OCI-LY7 (cell line): Measurements from ENCODE around the gene ZSCAN10. TPM values are rescaled to one million over a fixed set of nuclear protein-coding genes. Genes with fewer than 3 reads are reported as not detected.

Experiments used
- BruUV-seq: library from RNA; stranded (reverse); fragments of 400-500 nt; replicated peaks from 2 replicates; lab custom pipeline; 2021; lab: Mats Ljungman, UMichigan
- CTCF ChIA-PET: fragments of 300-600 bp; sonication (Branson Sonifier 250); formaldehyde crosslinking; loops from one replicate; lab custom pipeline; 2022; ENCODE audit warnings: antibody characterized with exemption; ENCODE audit not compliant: unreplicated experiment; lab: Charles Lee
- POLR2A ChIA-PET: fragments of 300-600 bp; sonication (Branson Sonifier 250); formaldehyde crosslinking; loops from one replicate; lab custom pipeline; 2022; ENCODE audit warnings: antibody characterized with exemption; lab: Charles Lee
- DNase-seq: peaks from one replicate; pipeline ENCODE4 v3.0.0-alpha.2; 2015; ENCODE audit warnings: low spot score
- H2AFZ ChIP-seq: fragments of 200-600 bp; sonication (generic), shearing (Covaris generic); 2 replicates; pipeline ENCODE4 v1.6.1; 2014; ENCODE audit warnings: mild to moderate bottlenecking, antibody characterized with exemption, low read length, moderate library complexity
- H3K27ac ChIP-seq: fragments of 200-600 bp; sonication (generic); 2 replicates; pipeline ENCODE4 v1.5.1; 2014; ENCODE audit warnings: mixed run types, low read depth, mild to moderate bottlenecking, moderate library complexity, low read length, inconsistent platforms; ENCODE audit not compliant: poor library complexity, severe bottlenecking
- H3K36me3 ChIP-seq: fragments of 200-600 bp; sonication (generic); 2 replicates; pipeline ENCODE4 v1.6.1; 2014; ENCODE audit warnings: mild to moderate bottlenecking, antibody characterized with exemption, low read length, moderate library complexity, mixed read lengths; ENCODE audit not compliant: insufficient read depth
- H3K4me1 ChIP-seq: fragments of 200-600 bp; sonication (generic); 2 replicates; pipeline ENCODE4 v1.5.1; 2014; ENCODE audit warnings: mild to moderate bottlenecking, low read length; ENCODE audit not compliant: insufficient read depth, poor library complexity, severe bottlenecking
- H3K4me2 ChIP-seq: fragments of 200-600 bp; sonication (generic); 2 replicates; pipeline ENCODE4 v1.6.1; 2014; ENCODE audit warnings: mild to moderate bottlenecking, low read length
- H3K4me3 ChIP-seq: fragments of 200-600 bp; sonication (generic); 2 replicates; pipeline ENCODE4 v1.5.1; 2014; ENCODE audit warnings: mild to moderate bottlenecking, low read depth, low read length; ENCODE audit not compliant: poor library complexity, severe bottlenecking
- H3K79me2 ChIP-seq: fragments of 200-600 bp; sonication (generic); 2 replicates; pipeline ENCODE4 v1.6.1; 2016; ENCODE audit warnings: low read depth, mild to moderate bottlenecking, low read length, moderate library complexity, mixed read lengths; ENCODE audit not compliant: insufficient read depth
- H3K9me2 ChIP-seq: fragments of 200-600 bp; sonication (generic); 2 replicates; pipeline ENCODE4 v1.6.1; 2016; ENCODE audit warnings: mild to moderate bottlenecking, low read length, mixed read lengths; ENCODE audit not compliant: insufficient read depth
- H3K9me3 ChIP-seq: fragments of 200-600 bp; sonication (generic); 2 replicates; pipeline ENCODE4 v1.6.1; 2014; ENCODE audit warnings: mild to moderate bottlenecking, mixed run types, low read length, mixed read lengths
- H4K20me1 ChIP-seq: fragments of 200-600 bp; sonication (generic); 2 replicates; pipeline ENCODE4 v1.6.1; 2014; ENCODE audit warnings: mild to moderate bottlenecking, antibody characterized with exemption, low read length, moderate library complexity, mixed read lengths; ENCODE audit not compliant: insufficient read depth
- CTCF ChIP-seq: fragments of 200-600 bp; sonication (generic); conservative IDR thresholded peaks from 2 replicates; pipeline ENCODE4 v1.5.1; 2014; ENCODE audit warnings: mild to moderate bottlenecking, antibody characterized with exemption, low read length, moderate library complexity, mixed read lengths
- EZH2phosphoT487 ChIP-seq: fragments of 200-600 bp; sonication (generic); IDR thresholded peaks from 2 replicates; pipeline ENCODE4 v1.6.1; 2018; ENCODE audit warnings: low read depth, borderline replicate concordance, mild to moderate bottlenecking, mixed run types, antibody characterized with exemption, low read length, moderate library complexity, mixed read lengths
- intact Hi-C: fragments of 100-400 bp; cut with micrococcal nuclease; formaldehyde crosslinking; loops from one replicate; pipeline ENCODE4 v1.10.0; 2022; ENCODE audit not compliant: unreplicated experiment
- total RNA-seq, 2 experiments: library from RNA; depleted of rRNA in 1 of 2; stranded (reverse); fragments of >200 nt in 1 of 2; shearing (Covaris generic) in 1 of 2; gene quantifications; 2 replicates each; pipeline ENCODE4 v1.2.3, GENCODE V29; 2014 to 2022

ZSCAN10 gene
- total RNA-seq, 2 experiments from 2014 or later: 0.09 to 0.49 TPM

GRCh38 chr16:3118204-3118790 lies 19.2 kb upstream of the ZSCAN10 start:
- BruUV-seq: no TSS peak

GRCh38 chr16:3115561-3115960 lies 16.5 kb upstream of the ZSCAN10 start:
- POLR2A ChIA-PET: no interaction called here
- Histone ChIP-seq H3K27ac (no peak overlapping the region), H3K9me3 (no peaks in the 10 kb centered on the region), H2AFZ (no peak overlapping the region), H3K9me2 (no peaks in the 10 kb centered on the region), H3K4me3 (no peak overlapping the region), H3K4me2 (no peak overlapping the region), H3K79me2 (no peaks in the 10 kb centered on the region), H3K4me1 (no peaks in the 10 kb centered on the region), H4K20me1 (no peaks in the 10 kb centered on the region), H3K36me3 (no peaks in the 10 kb centered on the region)
- CTCF ChIA-PET: no interaction called here
- no peak for DNase-seq
- no TSS peak for BruUV-seq
- TF ChIP-seq EZH2phosphoT487 (no peak), CTCF (peak; percentile 53)
- intact Hi-C loops: no loop called here

More at GRCh38 chr16:3118204-3118790, 19.2 kb upstream of the ZSCAN10 start:
- no peak overlapping the region for H3K4me2 ChIP-seq
- no peaks in the 10 kb centered on the region for H3K4me1 ChIP-seq
- H3K4me3 ChIP-seq: no peak overlapping the region
- no peaks in the 10 kb centered on the region for H3K79me2 ChIP-seq
- no peak for DNase-seq
- TF ChIP-seq EZH2phosphoT487 (no peak), CTCF (no peak)
- intact Hi-C loops: no loop called here
- H3K27ac ChIP-seq: no peak overlapping the region
- CTCF ChIA-PET: no interaction called here
- no peaks in the 10 kb centered on the region for H4K20me1 ChIP-seq
- no peaks in the 10 kb centered on the region for H3K9me3 ChIP-seq
- H3K9me2 ChIP-seq: no peaks in the 10 kb centered on the region
- H2AFZ ChIP-seq: no peak overlapping the region
- no peaks in the 10 kb centered on the region for H3K36me3 ChIP-seq
- POLR2A ChIA-PET: no interaction called here

- Histone ChIP-seq H3K9me2 (no peaks in the 10 kb centered on the region), H3K4me2 (no peak overlapping the region), H4K20me1 (no peaks in the 10 kb centered on the region), H2AFZ (no peak overlapping the region), H3K36me3 (no peaks in the 10 kb centered on the region), H3K4me1 (no peaks in the 10 kb centered on the region), H3K4me3 (no peak overlapping the region), H3K27ac (no peak overlapping the region), H3K79me2 (no peaks in the 10 kb centered on the region), H3K9me3 (no peaks in the 10 kb centered on the region)
- no peak for TF ChIP-seq CTCF
- no peak for TF ChIP-seq EZH2phosphoT487
- intact Hi-C loops: no loop called here
- ChIA-PET POLR2A (no interaction called here), CTCF (no interaction called here)
- DNase-seq: no peak
- no TSS peak for BruUV-seq
Observed at GRCh38 chr16:3115003-3115402, 15.9 kb upstream of the ZSCAN10 start.
